Activated CD8-positive, alpha-beta memory T cell treated with anti-CD3 and anti-CD28 coated beads, Interleukin-2, amount 50 U/mL, for 24 hours (primary cell): ENCODE results near the gene TMEM37.
"Not testable (repeated sequence)": the region's sequence is repeated elsewhere in the genome, so short reads cannot be mapped to it uniquely, and the experiment has no call there.

ENCODE experiments used
- DNase-seq: peaks from one replicate; pipeline ENCODE4 v3.0.0-alpha.2; 2020; ENCODE audit errors: extremely low read depth

TMEM37 gene, protein sequence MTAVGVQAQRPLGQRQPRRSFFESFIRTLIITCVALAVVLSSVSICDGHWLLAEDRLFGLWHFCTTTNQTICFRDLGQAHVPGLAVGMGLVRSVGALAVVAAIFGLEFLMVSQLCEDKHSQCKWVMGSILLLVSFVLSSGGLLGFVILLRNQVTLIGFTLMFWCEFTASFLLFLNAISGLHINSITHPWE

DNA sequence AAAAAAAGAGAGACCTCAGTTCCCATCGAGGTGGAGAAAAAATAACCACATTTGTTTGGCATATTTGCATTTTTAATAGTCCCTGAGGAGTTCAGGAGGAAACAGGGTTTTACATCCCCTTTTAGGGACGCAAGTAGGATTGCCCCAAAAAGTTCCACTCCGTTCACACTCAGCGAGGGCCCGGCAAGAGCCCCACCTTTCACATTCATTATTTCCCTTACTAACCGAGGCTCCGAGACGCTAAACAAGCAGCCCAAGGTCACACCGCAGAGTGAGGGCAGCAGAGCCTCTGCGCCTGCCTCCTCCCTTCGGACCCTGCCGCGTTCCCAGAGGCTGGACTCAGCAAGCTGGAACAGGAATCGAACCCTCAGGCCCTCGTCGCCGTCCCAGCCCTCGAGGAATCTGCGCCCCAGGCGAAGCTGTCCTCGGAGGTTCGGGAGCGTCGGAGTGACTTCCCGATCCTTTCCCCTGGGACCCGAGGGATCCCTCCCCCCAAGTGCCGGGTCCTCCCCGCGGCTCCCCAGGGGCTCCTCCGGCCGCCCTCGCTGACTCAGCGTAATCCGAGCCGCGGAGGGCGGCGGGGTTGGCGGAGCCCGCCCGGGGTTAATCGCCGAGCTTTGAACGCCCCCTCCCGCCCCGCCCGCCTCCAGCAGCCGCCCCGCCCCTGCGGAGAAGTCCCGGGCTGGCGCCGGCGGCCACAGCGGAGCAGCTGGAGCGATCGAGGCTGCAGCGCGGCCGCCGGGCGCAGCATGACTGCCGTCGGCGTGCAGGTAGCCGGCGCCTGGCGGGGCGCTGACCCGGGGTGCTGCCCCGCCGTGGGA lies at the start of gene TMEM37:
Gene TMEM37, plus strand, starts transcription at position 700 of the 821 bp plus-strand sequence. Its CDS starts 50 bp downstream, at position 750.
- no peak for DNase-seq

DNA sequence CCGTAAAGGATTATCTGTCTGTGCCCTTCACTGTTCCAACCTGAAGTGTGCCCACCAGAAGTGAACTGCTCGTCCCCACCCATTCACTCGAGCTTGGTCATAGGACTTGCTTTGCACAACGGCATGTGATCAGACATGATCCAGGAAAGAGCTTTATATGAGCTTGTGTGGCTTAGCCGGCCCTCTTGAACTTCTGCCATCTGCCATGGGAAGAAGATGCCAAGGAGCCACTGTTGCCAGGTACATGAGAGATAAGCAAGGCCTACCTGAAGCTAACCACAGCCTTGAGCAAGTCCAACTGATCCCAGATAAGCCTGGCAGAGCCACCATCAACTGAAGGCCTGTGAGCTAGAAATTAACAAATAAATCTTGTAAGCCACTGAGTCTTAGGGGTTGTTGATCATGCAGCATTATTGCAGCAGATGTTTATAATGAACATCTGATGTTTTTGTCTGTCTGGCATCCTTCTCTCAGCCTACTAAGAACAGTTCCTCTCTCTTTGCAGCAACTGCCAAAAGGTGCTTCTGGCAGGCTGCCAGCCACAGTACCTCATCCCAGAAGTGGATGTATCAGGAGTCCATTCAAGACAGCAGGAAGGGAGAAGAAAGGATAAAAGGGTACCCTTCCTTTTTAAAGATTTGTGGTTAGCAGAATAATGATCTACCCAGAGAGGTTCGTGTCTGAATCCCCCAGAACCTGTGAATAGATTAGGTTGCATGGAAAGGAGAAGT lies 48.1 kb upstream of the TMEM37 start:
- no peak for DNase-seq

DNA sequence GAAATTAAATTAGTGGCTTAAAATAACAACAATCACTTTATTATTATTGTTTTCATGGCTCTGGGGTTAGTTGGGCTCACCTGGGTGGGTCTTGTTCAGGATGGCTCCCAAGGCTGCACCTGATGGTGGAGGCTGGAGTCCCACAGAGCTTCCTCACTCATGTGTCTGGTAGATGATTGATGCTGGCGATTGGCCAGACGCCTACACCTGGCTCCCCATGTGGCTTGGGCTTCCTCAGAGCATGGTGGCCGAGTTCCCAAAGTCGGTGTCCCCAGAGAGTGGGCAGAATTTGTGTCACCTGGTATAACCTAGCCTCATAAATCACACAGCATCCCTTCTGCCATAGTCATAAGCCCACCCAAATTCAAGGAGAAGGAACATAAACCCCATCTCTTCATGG lies 46.7 kb upstream of the TMEM37 start:
- DNase-seq: no peak

DNA sequence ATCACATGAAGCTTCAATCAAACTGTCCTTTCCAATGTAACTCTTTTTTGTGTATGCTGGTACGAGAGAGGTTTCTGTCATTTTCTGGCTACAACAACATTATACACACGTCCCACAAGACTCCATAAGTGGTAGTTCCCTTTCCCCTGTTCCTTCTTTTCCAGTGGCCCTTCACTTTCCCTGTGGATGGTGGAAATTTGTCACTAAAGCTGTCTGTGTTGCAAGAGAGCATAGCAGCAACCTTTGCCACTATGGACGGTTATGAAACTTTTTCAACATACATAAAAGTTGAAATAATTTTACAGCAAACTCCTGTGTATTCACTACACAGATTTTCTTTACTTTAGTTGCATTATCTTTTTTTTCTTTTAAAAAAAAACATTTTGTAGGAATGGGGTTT lies 46.2 kb upstream of the TMEM37 start:
- DNase-seq: no peak

DNA sequence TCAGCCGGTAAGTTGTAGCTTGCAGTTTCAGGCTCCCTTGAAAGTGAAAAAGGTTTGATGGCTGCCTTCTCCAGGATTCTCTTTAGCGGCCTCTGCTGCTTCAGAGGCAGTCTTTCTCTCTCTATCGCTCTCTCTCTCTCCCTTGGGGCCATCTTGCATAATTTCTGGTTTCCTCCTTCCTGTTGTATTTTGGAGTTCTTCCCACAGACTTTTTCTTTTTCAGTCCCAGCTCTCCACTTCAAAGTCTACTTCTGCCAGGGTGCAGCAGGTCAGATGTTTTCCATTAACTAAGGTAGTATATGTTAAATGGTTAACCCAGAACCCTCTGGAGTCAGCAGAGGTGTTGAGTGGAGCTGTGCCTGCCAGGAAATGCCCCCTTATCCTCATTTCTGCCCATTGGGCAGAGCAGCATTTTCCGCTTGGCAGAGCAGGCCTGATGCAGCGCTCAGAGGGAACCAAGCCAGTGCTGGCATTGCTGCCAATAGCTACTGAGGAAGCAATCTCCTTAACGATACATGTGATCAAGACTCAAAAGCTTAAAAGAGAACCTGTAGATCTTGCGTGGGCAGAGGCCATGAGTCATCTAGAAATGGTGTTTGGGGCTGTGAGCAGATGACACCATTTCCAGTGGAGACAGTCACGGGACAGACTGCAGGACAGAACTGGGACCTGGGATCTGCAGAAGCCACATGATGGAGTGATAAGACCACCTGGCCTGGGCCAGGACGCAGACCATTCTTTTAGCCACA lies 44.1 kb upstream of the TMEM37 start:
- DNase-seq: no peak

DNA sequence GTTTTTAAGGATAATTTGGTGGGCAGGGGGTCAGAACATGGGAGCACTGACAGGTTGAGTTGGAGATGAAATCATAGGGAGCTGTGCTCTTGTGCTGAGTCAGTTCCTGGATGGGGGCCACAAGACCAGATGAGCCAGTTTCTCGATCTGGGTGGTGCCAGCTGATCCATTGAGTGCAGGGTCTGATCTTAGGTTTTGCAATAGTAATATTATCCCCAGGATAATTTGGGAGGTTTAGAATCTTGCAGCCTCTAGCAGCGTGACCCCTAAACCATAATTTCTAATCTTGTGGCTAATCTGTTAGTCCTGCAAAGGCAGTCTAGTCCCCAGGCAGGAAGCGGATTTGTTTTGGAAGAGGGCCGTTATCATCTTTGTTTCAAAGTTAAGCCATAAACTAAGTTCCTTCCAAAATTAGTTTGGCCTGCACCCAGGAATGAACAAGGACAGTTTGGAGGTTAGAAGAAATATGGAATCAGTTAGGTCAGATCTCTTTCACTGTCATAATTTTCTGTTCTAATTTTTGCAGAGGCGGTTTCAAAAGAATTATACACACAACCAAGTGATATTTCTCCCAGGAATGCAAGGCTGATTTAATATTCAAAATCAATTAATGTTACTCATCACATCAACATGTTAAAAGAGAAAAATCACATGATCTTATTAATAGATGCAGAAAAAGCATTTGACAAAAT lies 41.9 kb upstream of the TMEM37 start:
- DNase-seq: no peak

DNA sequence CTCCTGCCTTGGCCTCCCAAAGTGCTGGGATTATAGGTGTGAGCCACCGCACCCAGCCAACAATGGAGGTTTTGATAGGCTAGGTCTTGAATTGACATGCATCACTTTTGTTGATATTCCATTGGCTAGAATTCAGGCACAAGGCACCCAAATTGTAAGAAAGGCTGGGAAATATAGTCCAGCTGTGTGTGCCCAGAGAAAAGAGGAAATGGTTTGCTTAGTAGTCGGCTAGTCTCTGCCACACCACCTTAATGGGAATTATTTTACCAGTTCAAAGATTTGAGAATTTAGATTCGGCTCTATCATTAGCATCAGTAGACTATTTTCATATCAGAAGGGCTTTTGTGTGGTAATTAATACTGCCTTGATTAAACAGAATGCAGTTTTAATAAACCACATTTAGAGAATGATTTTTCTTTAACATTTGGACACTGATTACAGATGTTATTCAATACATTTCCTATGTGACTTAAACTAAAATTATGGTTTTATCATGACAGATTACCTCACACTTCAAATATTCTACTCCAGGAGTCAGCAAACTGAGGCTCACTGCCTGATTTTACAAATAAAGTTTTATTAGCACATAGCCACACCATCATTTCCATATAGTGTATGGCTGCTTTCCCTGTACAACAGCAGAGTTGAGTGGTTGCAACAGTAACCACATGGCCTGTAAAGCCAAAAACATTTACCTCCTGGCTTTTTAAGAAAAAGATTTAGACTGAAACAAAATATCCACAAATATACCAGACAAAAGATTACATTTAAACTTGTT lies 37.5 kb upstream of the TMEM37 start:
- no peak for DNase-seq

DNA sequence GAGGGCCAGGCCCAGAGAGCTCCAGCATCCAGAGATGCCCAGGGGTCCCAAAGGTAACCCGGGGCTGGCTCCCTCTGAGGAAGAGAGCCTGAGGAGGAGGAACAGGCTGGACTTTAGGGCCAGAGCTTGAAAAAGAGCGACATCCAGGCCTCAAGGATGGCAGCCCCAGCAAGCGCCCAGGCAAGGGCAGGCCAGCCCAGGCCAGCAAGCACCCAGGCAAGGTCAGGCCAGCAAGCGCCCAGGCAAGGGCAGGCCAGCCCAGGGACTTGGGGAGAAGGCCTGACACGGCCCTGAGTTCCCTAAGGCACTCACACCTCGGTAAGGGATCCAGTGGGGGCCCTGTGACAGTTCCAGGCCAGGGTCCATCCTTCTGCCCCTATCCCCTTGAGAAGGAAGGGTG lies 34.5 kb upstream of the TMEM37 start:
- DNase-seq: no peak

DNA sequence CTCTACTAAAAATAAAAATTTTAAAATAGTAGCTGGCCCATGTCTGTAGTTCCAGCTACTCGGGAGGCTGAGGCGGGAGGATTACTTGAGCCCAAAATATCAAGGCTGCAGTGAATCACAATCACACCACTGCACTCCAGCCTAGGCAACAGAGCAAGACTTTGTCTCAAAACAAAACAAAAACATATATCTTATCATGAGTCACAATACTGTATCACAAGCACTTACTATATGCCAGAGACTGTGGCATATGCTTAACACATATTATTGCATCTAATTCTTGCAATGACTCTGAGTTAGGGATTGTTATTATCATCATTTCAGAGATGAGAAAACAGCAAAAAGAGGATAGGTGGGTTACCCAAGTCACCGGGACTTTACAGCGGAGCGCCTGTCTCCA lies 29.5 kb upstream of the TMEM37 start:
- no peak for DNase-seq

DNA sequence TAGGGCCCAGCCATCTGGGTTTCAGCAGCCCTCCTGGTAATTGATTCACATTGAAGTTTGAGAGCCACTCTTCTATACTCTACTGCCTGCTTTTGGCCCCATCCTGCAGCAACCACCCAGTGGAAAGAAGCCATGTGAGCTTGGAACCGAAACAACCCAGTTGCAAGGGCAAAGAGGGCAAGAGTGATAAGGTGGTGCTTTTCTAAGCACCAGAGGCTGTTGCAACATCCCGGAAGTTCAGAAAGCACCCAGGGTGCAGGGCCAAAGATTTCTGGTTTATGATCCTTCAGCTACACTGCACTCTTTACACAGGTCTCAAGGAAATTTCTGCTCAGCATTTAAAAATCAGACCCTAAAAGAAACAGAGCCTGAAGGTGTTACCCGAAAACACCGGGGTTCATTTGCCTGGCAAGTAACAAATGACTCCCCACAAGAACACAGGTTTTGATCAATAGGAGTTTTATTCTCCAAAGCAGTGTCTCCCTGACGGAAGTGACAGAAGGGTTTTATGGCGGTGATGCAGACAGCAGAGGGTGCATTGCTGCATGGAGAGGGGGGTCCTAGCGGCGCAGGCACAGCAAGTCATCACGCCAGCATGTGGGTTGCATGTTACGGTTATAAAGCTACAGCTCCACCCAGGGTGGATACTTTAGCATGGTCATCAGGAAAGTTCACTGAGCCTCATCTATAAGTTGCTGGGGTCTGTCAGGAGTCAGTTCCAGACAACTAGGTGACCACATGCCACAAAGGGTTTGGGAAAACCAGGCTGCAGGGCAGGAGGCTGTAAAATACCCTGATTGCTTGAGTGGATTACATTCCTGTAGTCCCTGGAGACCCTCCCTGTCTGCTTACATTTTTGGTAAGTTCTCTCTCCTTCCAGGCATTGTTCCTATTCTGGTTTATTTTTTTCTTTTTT lies 28.8 kb upstream of the TMEM37 start:
- DNase-seq: no peak

DNA sequence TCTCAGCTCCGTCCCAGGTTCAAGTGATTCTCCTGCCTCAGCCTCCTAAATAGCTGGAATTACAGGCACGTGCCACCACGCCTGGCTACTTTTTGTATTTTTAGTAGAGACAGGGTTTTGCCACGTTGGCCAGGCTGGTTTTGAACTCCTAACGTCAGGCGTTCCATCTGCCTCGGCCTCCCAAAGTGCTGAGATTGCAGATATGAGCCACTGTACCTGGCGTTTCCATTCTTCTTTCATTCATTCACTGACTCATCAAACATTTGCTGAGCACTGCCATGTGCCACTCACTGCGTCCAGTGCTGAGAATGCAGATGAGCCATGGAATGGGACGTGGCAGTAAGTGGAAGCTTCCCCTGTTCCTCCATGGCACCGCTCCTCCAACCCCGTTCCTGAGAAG lies 28.0 kb upstream of the TMEM37 start:
- DNase-seq: not testable (repeated sequence)

DNA sequence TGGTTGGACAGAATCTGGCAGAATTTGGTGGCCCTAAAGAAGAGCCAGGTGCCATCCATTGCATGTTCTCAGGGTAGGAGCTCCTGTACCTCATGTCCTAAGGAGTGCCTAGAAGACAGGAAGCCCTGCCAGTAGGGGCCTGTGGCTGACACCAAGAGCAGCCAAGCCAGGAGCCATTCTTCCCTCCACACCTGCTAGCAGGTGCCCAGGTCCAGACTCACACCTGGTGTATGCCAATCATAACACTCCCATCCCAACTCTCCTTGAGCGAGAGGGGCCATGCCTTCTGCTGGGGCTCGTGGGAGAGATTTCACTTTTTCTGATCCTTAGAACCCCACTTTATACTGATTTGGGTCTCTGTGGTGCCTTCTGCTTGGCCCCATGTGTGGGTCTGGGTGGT lies 26.5 kb upstream of the TMEM37 start:
- DNase-seq: no peak

DNA sequence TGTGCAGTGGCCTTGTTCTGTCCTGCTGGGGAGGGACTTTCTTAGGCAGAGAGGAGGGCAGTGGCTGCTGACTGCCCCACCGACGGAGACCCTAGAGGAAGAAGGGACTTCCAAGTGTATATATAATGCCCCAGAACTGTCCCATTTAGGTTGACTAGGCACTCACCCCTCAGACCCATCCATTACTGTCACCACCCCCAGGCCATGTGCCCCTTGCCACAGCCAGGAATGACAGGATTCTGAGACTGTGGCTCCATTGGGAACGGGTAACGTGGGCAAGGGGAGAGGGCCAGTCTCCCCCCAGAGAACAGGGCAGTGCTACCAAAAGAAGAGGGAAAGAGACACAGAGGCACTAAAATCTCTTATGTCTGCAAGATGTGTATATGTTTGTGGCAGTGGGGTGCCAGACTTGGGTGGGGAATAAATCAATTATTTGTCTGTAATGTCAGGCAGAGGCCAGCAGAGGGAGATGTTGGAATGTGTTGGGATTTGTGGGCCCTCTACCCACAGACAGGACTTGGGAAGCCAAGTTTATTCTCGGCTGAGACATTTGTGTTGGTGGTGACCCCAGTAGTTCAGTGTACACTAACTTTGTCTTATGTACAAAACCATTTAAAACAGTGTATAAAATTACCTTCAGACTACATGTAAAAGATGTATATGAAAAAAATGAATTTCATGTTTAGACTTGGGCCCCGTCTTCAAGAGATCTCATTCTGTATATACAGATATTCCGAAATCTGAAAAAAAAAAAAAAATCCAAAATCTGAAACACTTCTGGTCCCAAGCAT lies 24.0 kb upstream of the TMEM37 start:
- DNase-seq: no peak

DNA sequence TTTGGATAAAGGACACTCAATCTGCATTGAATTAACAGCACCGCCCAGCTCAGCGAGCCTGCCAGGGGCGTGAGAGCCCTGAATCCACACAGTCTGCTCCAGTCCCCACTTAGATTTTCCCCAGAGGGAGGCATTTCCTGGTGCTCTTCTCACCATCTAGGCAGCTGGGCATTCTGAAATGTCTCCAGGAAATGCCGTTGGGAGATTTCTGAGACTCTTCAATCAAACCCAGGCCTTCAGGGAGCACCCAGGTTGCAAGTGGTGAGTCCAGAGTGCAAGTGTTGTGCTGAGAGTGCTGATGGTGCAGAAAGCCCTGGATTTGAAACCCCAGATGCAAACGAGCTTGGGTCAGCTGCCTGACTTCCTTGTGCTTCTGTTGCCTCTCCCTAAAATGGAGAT lies 23.4 kb upstream of the TMEM37 start:
- no peak for DNase-seq

DNA sequence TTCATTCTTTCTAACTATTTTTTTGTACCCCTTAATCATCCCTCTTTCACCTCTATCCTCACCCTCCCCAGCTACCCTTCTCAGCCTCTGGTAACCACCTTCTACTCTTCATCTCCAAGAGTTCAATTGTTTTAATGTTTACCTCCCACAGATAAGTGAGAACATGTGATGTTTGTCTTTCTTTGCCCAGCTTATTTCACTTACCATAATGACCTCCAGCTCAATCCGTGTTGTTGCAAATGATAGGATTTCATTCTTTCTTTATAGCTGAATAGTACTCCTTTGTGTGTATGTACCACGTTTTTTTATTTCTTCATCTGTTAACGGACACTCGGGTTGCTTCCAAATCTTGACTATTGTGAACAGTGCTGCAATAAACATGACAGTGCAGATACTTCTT lies 22.1 kb upstream of the TMEM37 start:
- DNase-seq: no peak

DNA sequence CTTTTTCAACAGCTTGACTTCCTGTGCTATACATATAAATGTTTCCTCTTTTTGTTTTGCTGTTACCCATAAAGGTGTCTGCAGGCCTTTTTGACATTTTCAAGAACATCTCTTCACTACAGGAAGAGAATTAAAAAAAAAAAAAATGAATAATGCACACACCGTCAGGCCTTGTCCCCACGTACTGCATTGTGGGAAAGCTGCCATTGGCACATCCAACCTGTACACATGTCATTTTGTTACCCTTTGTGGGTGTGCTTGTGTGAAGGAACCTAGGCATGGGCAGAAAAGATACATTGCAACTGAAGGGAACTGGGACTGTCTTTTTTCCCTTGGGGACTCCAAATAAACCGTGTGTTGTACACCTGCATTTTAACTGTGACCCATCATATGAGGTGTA lies 16.8 kb upstream of the TMEM37 start:
- DNase-seq: no peak

DNA sequence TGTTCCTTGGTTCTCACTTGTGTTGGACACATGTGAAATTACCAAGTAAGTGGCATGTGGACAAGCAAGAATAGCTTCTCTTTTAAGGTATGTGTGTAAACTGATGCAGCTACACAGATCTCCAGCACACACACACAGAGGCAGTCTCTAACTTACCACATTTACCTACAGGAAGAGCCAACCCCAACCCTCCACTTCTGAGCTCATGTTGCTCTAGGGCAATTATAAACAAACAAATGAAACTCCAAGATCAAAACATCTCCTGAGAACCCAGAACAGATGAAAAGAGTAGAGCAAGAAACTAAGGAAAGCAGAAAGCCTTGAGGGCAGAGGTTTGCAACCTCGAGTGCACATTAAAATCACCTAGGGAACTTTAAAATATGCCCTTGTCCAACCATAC lies 16.0 kb upstream of the TMEM37 start:
- DNase-seq: no peak

DNA sequence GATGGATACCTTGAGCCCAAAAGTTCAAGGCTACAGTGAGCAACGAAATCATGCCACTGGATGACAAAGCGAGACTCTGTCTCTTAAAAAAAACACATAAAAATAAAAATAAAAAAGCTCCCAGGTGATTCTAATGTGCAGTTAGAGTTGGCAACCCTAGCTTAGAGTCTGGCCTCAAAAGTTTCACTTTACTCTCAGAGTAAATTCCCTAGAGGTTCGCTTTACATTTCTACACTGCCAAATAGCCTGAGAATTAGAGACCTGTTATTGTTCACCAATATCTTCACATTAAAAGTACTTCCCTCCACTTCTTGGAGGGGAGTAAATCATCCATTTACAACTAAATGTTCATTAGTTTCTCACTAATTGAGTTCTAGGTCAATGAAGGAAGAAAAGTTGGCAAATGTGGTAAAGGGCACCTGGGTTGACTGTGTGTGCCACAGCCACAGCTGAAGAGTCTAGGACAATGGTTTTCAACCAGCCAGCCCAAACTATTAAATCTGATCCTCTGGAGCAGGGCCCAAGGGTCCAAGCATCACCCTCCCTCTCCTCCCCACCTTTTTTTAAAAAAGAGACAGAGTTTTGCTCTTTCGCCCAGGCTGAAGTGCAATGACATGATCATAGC lies 15.2 kb upstream of the TMEM37 start:
- DNase-seq: no peak
